Activated T-cell treated with anti-CD3 and anti-CD28 coated beads, Interleukin-2, amount 50 U/mL, for 72 hours (primary cell): Measurements from ENCODE around the gene IL13. TPM values are rescaled to one million over a fixed set of nuclear protein-coding genes. Genes with fewer than 3 reads are reported as not detected.

Experiments used
- ATAC-seq, 2 donors: fragments of 150-1000 bp; cut with Tn5 transposase; replicated peaks in 1 of 2; 2 replicates each; pipeline ENCODE4 v1.10.0; 2021; ENCODE audit warnings: moderate library complexity in 2 of 2, mild to moderate bottlenecking in 1 of 2
- DNase-seq, 2 donors: peaks; one replicate each; pipeline ENCODE4 v3.0.0; 2021 to 2022; ENCODE audit warnings: mixed read lengths in 1 of 2
- H3K27ac Mint-ChIP-seq: one replicate; pipeline ENCODE4 v1.8.0; 2022; ENCODE audit warnings: mild to moderate bottlenecking, moderate library complexity, mixed read lengths
- H3K27me3 Mint-ChIP-seq: one replicate; pipeline ENCODE4 v1.8.0; 2022; ENCODE audit warnings: low read depth, mixed read lengths
- H3K36me3 Mint-ChIP-seq, 2 donors: one replicate each; pipeline ENCODE4 v1.8.0; 2022; ENCODE audit warnings: mixed read lengths in 2 of 2, mild to moderate bottlenecking in 1 of 2; ENCODE audit not compliant: insufficient read depth in 2 of 2
- H3K4me1 Mint-ChIP-seq: one replicate; pipeline ENCODE4 v1.8.0; 2022; ENCODE audit warnings: low read depth, mixed read lengths
- H3K4me3 Mint-ChIP-seq, 2 donors: one replicate each; pipeline ENCODE4 v1.8.0; 2022; ENCODE audit warnings: mild to moderate bottlenecking in 2 of 2, mixed read lengths in 2 of 2, moderate library complexity in 2 of 2
- H3K9me3 Mint-ChIP-seq, 2 donors: one replicate each; pipeline ENCODE4 v1.8.0; 2022; ENCODE audit warnings: mixed read lengths in 2 of 2
- total RNA-seq, 2 donors: library from RNA; stranded (reverse); gene quantifications; one replicate each; pipeline ENCODE4 v1.2.3, GENCODE V29; 2022

IL13 gene
- total RNA-seq, 2 donors from 2014 or later = 8.0 to 16.3 TPM

DNA sequence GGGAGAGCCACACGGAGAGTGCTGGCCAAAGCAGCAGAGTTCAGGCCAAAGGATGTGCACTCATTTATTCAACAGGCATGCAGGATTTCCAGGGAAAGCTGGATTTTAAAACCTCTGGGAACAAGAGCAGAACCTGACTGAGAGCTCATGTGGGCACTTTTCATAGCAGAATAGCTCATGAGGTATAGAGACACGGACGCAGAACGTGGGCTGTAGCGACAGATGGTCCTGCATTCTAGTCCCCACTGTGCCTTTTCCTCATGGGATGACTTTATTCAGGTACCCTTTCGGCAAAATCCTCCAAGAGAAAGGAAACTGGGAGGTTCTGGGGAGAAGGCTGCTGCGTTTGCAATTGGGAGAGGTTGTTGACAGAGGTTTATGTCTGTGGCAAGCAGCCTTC, 21.2 kb downstream of the IL13 start:
- Mint-ChIP-seq H3K27me3 (no peaks in the 10 kb centered on the region), H3K36me3 (peaks cover 0 to 3% of the 10 kb centered on the region in 2 donors), H3K4me1 (peaks cover 27% of the 10 kb centered on the region), H3K9me3 (no peaks in the 10 kb centered on the region), H3K4me3 (no peak overlapping the region), H3K27ac (no peak overlapping the region)
- DNase-seq (no peak), ATAC-seq (no peak)

DNA sequence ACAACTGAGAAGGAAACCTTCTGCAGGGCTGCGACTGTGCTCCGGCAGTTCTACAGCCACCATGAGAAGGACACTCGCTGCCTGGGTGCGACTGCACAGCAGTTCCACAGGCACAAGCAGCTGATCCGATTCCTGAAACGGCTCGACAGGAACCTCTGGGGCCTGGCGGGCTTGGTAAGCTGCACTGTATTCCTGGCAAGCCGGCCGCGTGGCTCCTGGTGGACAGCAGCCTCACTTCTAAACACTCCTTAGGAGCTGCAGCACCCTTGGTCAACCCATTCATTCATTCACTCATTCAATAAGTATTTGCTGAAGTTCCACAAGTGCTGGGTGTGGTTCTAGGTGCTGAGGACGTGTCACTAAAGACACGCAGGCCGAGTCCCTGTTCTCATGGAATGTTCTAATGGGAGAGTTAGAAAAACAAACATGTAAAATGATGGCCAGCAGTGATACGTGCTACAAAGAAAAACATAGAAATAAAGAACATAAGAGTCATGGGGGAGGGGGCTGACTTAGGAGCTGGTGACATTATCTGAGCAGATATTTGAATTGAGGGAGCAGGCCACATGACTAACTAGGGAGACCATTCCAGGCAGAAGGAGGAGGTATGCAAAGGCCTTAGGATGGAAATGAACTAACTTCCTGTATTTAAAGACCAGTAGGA, 21.9 kb downstream of the IL13 start:
- DNase-seq = no peak
- Mint-ChIP-seq H3K9me3 (no peaks in the 10 kb centered on the region), H3K36me3 (peaks cover 0 to 3% of the 10 kb centered on the region in 2 donors), H3K27ac (no peak overlapping the region), H3K27me3 (no peaks in the 10 kb centered on the region), H3K4me3 (no peak overlapping the region), H3K4me1 (peaks cover 26% of the 10 kb centered on the region)
- ATAC-seq = no peak

DNA sequence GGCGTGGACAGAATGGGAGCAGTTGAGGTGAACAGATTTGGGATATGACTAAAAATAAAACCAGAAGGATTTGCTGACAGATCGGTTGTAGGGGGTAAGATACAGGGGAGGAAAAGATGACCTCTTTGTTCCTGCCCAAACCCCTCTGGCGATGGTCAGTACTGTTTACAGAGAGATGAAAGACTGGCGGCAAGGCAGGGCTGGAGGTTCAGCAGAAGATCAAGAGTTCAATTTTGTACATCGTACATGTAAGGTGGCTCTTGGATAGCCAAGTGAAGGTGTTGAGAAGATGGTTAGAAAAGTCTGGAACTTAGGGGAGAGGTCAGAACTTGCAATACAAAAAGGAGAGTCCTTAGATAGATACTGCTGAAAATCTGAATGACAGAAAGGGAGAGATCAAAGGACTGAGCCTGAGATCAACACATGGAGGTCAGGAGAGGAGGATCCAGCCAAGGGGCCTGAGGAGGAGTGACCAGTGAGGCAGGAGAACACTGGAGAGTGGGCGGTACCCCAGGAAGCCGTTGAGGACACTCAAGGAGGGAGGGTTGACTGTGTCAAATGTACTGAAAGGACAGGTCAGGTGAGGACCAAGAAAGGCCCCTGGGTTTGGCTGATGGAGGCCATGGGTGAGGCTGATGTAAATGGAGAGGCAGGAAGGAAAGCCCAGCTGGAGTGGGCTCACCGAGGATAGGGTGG, 23.0 kb downstream of the IL13 start:
- Mint-ChIP-seq H3K9me3 (no peaks in the 10 kb centered on the region), H3K4me1 (peaks cover 24% of the 10 kb centered on the region), H3K27ac (no peak overlapping the region), H3K4me3 (no peak overlapping the region), H3K27me3 (no peaks in the 10 kb centered on the region), H3K36me3 (no peaks in the 10 kb centered on the region)
- ATAC-seq = no peak
- no peak for DNase-seq

DNA sequence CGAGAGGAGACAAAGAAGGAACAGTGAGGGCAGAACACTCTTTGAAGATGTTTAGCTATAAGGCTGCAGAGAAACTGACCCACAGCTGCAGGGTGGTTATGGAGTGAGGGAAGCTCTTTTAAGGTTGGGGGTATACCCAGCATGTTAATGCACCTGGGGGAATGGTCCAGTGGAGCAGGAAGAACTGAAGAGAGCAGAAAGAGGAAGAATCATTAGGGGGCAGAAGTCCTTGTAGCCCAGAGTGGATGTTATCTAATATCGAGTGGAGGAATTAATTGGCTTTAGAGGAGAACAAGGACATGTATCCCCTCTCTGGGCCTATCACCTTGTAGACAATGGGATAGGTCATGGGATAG, 23.5 kb downstream of the IL13 start:
- H3K27ac Mint-ChIP-seq = no peak overlapping the region
- H3K4me1 Mint-ChIP-seq = peaks cover 20% of the 10 kb centered on the region
- ATAC-seq (no peak), DNase-seq (no peak)
- no peaks in the 10 kb centered on the region for H3K27me3 Mint-ChIP-seq
- H3K36me3 Mint-ChIP-seq = no peaks in the 10 kb centered on the region
- H3K9me3 Mint-ChIP-seq = no peaks in the 10 kb centered on the region
- no peak overlapping the region for H3K4me3 Mint-ChIP-seq

DNA sequence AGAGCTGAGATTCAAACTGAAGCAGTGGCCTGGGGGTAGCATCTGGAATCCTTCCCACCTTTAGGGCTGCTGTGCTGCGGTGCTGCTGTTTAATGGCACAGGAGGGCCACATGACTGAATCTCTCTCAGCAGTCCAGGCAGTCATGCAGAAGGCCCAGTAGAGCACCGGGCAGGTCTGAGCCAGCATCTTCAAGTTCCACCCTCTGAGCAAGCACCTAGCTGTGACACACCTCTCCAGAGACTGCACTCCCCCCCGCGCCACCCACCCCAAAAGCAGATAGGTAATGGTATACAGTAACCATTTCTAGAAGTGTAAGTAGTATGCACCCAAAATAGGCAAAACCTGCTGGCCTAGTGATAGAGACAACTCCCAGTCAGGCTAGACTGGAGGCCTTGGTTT, 24.0 kb downstream of the IL13 start:
- Mint-ChIP-seq H3K27ac (no peak overlapping the region), H3K27me3 (no peaks in the 10 kb centered on the region), H3K36me3 (no peaks in the 10 kb centered on the region), H3K9me3 (no peaks in the 10 kb centered on the region), H3K4me3 (no peak overlapping the region), H3K4me1 (peaks cover 15% of the 10 kb centered on the region)
- no peak for DNase-seq
- ATAC-seq = no peak

DNA sequence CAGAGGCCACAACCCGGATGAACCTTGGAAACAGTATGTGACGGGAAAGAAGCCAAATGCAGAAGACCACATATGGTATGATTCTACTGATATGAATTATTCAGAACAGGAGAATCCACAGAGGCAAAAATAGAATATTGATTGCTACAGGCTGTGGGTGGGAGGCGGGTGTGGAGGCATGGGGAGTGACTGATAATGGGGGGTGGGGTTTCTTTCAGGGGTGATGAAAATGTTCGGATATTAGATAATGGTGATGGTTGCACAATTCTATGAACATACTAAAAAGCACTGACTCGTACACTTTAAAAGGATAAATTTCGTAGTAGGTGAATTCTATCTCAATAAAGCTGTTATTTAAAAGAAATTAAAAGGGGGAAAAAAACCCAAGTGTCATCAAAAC, 26.5 kb downstream of the IL13 start:
- DNase-seq (no peak), ATAC-seq (no peak)
- peaks cover 33% of the 10 kb centered on the region for H3K4me1 Mint-ChIP-seq
- no peak overlapping the region for H3K4me3 Mint-ChIP-seq
- no peaks in the 10 kb centered on the region for H3K27me3 Mint-ChIP-seq
- no peak overlapping the region for H3K27ac Mint-ChIP-seq
- H3K36me3 Mint-ChIP-seq = peaks cover 0 to 1% of the 10 kb centered on the region in 2 donors
- no peaks in the 10 kb centered on the region for H3K9me3 Mint-ChIP-seq

DNA sequence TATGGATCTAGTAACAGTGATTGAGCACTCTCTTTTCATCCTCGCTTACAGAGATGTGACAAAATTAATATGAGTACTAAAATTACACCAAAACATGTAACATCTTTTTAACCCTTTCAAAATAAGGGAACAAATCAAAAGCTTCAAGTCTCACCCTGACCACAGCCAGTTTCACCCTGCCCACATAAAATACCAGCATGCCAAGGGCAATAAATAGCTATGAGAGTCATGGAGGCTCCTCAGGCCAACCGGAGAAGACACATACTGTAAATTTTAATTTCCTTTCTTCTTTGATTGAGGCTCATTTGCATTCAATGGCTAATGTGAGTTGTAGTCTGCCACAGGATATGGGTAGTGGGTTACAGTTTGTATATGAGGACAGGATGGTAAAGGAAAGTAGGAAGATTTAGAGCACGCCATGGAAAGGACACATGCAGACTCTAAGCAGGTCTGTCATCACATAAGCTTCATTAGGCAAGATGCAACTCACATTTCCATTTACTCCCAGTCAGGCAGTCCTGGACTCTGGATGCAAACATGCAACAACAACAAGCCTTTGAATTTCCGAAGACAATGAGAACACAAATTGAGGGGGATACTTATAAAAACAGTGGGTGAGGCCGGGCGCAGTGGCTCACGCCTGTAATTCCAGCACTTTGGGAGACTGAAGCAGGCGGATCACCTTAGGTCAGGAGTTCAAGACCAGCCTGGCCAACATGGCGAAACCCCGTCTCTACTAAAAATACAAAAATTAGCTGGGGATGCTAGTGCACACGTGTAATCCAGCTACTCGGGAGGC, 27.1 kb downstream of the IL13 start:
- DNase-seq = no peak
- Mint-ChIP-seq H3K4me3 (no peak overlapping the region), H3K27me3 (no peaks in the 10 kb centered on the region), H3K4me1 (peaks cover 36% of the 10 kb centered on the region), H3K36me3 (peaks cover 0 to 1% of the 10 kb centered on the region in 2 donors), H3K9me3 (no peaks in the 10 kb centered on the region), H3K27ac (no peak overlapping the region)
- no peak for ATAC-seq

DNA sequence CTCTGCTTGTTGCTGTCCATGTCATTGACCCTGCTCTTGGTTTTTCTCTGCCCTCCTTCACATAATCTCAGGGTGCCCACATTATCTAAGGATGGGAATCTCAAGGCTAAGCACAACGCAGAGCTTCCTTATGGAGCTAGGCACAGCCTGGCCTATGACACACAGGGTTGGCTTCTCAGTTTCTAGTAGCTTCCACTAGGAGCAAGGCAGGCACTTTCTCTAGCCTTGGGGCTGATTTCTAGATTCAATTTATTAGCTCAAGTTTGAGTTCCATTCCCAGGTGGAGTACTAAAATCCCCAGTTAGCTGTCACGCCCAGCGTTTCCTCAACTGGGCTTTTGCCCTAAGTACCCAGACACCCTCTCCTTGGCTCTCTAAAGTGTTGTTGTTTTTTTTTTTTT, 28.2 kb downstream of the IL13 start:
- no peak overlapping the region for H3K27ac Mint-ChIP-seq
- H3K9me3 Mint-ChIP-seq = no peaks in the 10 kb centered on the region
- H3K4me3 Mint-ChIP-seq = no peak overlapping the region
- ATAC-seq (no peak), DNase-seq (no peak)
- H3K4me1 Mint-ChIP-seq = peaks cover 36% of the 10 kb centered on the region
- peaks cover 0 to 1% of the 10 kb centered on the region in 2 donors for H3K36me3 Mint-ChIP-seq
- no peaks in the 10 kb centered on the region for H3K27me3 Mint-ChIP-seq

DNA sequence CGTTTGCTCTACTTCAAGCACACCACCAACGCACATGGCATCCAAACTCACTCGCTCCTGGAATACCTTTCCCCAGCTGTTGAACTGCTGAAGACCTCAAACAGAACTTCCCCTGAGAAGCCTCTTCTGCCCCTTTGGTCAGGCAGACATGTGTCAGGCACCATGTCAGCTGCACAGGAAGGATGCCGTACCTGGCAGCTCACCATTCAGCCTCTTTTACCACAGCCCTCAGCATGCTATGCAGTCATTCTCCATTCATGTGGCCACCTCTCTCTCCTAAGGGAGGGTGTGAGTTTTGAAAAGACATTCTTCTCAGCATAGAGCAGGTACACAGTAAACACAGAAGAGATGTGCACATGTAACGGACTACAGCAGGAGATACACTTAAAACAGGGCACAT, 30.0 kb downstream of the IL13 start:
- Mint-ChIP-seq H3K27ac (peak overlapping the region; percentile 12), H3K4me1 (peaks cover 43% of the 10 kb centered on the region), H3K27me3 (no peaks in the 10 kb centered on the region), H3K9me3 (no peaks in the 10 kb centered on the region), H3K4me3 (peak overlapping the region; percentile 7 to 68), H3K36me3 (peaks cover 0 to 1% of the 10 kb centered on the region in 2 donors)
- ATAC-seq (peak; percentile 80 to 88), DNase-seq (peak; percentile 48 to 71)

DNA sequence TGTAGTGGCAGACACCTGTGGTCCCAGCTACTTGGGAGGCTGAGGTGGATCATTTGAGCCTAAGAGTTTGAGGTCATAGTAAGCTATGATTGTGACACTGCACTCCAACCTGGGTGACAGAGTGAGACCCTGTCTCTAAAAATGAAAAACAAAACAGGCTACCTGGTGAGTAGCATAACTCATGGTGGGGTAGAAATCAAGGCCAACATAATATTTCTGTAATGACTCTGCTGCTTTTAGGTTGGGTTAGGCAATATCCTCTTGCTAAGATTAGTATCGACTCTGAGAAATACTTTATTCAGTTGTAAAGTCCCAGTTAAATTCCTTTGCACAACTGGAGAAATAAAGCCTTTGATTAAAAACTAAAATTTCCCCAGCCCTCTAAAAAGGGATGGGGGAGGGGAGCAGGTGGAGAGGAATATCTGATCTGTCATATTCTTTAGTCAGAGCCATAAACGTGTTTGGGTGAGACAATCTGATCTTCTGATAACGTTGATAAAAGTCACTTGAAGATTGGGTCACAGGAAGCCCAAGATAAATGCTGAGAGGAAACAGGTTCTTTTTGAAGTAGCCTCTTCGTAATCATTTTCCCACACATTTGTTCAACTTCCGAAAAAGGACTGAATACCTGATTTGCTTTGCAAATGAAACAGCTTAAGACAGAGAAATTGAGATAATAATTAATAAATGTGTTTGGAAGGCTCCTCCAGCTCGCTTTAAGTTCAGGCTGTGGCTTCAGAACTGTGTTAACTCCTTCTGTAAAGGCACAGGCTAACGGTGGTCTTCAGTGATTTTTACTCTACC, 30.8 kb downstream of the IL13 start:
- Mint-ChIP-seq H3K27me3 (no peaks in the 10 kb centered on the region), H3K9me3 (no peaks in the 10 kb centered on the region), H3K4me3 (peak overlapping the region; percentile 20 to 68), H3K36me3 (peaks cover 0 to 1% of the 10 kb centered on the region in 2 donors), H3K27ac (peak overlapping the region; percentile 12), H3K4me1 (peaks cover 43% of the 10 kb centered on the region)
- ATAC-seq (peak; percentile 78 to 84), DNase-seq (peak; percentile 19 to 25)

DNA sequence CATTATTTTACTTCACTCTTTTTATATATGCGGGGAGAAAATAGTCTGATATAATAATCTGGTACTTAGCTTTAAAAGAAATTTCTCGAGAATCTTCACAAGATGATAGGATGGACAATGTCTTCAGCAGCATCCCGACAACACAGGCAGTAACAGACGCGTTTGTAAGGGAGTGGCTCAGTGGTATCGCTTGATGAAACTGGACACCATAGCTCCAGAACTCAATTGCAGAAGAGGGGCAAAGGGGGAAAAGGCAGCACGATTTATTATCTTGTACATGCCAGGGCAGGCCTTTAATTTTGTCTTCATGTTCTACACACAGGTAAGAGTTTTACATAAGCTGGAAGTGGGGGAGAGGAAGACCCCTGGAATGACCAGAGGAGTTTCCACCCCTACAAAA, 31.5 kb downstream of the IL13 start:
- DNase-seq (no peak), ATAC-seq (no peak)
- Mint-ChIP-seq H3K36me3 (peaks cover 0 to 1% of the 10 kb centered on the region in 2 donors), H3K27me3 (no peaks in the 10 kb centered on the region), H3K4me1 (peaks cover 41% of the 10 kb centered on the region), H3K4me3 (peak overlapping the region in 1 of 2 donors; percentile 68), H3K27ac (peak overlapping the region; percentile 12), H3K9me3 (no peaks in the 10 kb centered on the region)

DNA sequence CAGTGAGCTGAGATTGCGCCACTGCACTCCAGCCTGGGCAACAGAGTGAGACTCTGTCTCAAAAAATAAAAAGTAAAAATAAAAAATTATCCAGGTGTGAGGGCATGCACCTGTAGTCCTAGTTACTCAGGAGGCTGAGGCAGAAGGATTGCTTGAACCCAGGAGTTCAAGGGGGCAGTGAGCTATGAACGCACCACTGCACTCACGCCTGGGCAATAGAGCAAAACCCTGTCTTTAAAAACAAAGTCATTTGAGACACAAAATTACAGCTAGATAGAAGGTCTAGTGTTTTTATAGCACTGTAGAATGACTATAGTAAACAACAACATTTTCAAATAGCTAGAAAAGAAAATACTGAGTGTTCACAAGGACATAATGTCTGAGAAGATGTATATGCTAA, 32.2 kb downstream of the IL13 start:
- no peaks in the 10 kb centered on the region for H3K9me3 Mint-ChIP-seq
- H3K4me1 Mint-ChIP-seq = peaks cover 34% of the 10 kb centered on the region
- peaks cover 0 to 1% of the 10 kb centered on the region in 2 donors for H3K36me3 Mint-ChIP-seq
- DNase-seq (no peak), ATAC-seq (no peak)
- H3K4me3 Mint-ChIP-seq = no peak overlapping the region
- no peak overlapping the region for H3K27ac Mint-ChIP-seq
- no peaks in the 10 kb centered on the region for H3K27me3 Mint-ChIP-seq
